DLD1 (cell line): ENCODE results near the gene PTAR1.

Experiments
- in situ Hi-C: cut with HindIII; loops from 2 replicates; pipeline ENCODE4 v1.10.0; 2017; ENCODE audit warnings: low sequenced_read_pairs

PTAR1 gene

DNA sequence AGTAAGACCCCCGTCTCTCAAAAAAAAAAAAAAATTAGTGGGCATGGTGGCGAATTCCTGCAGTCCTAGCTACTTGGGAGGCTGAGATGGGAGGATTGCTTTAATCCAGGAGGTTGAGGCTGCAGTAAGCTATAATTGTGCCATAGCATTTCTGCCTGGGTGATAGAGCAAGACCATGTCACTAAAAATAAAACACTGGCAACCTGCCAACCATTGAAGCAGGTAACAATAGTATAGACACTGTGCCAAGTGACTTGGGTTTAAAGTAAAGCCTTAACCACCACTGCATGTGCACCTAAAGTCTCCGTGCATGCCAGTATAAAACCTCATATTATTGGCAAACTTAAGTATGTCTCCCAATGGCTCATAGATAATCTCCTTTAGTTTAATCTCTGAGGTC, 84.2 kb downstream of the PTAR1 start:
- in situ Hi-C loops = no loop called here

DNA sequence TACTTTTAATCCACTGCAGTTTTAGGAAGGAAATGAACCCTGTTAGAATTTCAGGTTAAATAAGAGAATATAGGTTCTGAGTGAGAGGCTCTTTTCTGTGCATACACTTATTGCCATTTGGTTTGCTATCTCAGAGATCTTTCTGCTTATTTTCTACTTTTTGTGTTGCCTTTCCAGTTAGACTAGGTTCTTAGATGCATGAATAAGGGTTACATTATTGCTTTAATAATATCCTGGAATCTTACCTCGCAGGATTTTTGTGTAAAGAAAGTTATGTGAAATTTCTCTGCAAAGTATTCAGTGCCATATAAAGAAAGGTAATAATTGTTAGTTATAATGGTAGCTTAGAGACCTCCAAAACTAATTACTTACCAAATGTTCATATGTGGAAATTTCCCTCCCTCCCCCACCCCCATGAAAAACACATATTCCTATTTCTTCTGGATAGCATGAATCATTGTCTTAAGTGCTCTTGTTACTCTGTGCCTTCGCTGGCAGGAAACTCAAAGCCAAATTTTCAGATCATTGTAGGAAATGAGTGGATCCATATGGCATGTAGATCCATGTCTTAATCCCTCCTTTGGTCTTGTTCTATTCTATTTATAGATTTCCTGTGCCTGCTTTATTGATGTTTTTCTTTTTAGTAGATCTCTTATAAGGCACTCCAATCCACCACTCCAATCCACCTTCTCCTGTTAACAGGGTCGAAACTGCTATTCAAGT, 84.9 kb downstream of the PTAR1 start:
- in situ Hi-C loops = no loop called here

DNA sequence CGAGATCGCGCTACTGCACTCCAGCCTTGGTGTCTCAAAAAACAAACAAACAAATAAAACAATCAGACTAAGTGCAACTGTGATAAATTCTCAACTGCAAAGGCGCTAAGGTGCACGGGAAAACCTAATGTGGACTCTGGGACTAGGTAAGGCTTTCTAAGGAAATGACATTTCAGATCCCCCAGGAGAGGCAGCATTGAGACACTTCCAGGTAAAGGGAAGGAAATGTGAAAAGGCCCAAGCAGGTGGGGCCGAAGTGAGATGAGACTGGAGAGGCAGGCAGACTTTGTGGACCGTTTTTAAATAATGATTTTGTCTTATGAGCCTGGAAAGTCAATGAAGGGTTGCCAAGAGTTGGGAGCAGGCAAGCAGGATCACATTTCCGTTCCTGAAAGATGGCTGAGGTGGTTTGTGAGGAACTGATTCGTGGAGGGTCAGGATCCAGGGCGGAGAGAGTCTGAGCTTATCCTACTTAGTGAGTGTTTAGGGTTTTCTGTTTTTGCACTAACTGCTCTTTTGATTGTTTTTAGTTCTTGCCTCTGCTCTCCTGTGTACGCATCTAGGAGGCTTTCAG, 85.6 kb downstream of the PTAR1 start:
- in situ Hi-C loops = no loop called here

DNA sequence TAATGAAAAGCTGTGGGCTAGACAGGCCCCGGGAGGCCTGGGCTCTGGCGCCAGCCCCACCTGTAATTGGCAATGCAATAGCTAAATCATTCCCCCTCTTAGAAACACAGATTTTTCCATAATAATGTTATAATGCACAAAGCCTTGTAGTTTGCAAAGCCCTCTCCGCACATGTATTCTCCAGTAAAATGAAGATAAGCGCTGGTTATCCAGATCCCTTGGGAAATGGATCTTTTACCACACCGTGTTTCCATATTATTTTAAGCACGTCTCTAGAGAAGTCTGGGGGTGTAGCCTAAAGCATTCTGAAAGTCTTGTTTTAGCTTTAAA, 86.5 kb downstream of the PTAR1 start:
- in situ Hi-C loops = no loop called here

DNA sequence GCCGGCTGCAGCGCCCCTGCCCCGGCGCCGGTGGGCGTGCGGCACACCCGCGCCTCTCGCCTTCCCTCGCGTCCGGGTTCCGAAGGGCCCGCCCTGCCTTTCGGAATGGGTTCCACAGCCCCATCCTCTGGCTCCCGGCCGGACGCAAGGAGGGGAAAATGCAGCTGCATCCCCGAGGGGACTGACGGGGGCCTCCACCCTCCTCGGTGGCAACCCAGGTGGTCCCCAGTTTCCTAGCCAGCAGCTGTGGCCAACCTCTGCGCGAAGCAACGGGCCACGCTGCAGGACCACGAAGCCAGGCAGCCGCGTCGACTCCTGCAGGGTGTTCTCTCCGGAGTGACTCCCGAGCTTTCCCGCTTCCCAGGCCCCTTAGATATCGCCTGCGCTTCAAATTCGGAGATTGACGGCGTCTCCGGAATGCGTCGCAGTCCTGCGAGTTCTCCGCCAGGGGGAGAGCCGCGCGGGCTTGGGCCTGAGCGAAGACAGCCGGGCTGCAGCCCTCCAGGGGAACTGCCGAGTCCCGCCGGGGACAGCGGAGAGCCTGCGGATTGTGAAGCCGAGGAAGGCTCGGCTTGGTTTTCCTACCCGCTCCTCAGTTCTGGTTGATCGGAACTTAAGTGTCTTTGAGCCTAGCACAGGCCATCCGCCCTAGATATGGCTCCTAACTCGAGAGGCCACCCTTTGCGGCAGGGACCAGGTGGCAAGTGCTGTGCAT, 87.1 kb downstream of the PTAR1 start:
- in situ Hi-C loops = no loop called here

DNA sequence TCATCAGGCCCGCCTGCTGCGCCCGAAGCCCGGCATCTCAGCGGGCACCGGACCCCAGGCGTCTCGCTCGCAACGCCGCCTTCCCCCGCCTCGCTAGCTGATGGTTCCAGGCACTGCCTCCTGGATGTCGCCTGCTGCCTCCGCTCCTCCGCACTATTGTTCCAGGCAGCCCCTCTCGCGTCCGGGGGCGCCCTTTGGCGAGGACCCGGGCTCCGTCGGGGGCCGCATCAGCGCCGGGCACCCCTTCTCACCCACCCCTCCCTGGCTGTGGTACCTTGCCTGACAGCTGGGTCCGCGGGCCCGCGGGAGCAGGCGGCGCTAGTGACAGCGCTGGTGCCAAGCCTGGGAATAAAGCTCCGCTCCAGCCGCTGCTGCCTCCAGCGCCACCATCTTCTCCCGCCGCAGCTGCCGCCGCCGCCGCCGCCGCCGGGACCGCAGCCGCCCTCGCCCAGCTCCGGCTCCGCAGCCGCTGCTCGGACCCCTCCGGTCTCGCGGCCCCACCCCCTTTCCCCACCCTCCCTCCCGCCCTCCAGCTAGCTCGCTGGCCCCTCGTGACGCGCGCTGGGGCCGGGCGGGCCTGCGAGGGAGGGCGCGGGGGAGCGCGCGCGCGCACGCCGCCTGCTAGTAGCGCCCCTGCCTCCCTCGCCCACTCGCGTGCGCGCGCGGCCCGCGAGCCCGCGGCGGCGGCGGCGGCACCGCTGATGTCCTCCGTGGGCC, 87.8 kb downstream of the PTAR1 start, which contains the start of gene APBA1:
Gene APBA1 (minus strand): TSS at position 493 of the 717 bp plus-strand sequence.
- in situ Hi-C loops = no loop called here

DNA sequence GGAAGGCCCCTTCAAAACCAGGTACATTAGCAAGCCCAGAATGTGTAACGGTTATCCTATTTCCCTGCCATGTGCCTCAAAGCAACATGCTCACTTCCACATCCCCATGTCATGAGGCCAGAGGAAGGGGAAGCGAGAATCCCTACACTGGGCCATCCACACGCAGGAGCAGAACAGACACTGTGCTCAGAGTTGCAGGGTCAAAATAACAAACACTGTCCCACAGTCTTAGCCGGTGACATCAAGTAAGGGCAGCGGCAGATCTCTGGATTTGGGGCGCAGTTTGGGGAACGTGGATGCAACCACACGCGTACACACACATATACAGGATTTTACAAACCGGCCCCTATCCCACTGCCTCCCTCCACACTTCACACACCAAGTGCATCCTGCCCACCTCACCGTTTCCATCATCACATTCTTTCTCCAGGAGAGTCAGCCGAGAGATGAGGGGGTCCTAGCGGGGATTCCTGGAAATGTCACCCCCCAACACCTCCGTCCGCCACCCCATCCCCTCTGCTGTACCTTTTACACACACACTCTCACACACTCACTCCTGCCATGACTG, 88.4 kb downstream of the PTAR1 start:
- in situ Hi-C loops = no loop called here

DNA sequence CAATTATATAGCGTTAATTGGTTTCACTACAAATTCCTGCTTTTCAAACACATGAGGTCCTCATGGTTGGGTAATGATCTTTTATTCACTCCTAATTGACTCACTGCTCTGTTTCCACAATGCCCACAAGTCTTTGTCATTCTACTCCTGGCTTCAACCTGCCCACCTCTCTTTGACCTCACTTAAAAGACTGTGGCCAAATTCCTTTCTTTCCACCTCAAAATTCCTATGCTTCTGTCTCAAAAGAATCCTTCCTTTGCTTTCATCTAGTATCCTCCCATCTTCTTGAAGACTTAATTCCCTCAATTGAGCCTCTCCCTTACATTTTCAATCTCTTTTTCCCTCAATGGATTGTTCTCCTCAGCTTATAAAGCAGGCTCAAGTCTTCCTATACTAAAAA, 92.5 kb downstream of the PTAR1 start:
- in situ Hi-C loops = no loop called here

DNA sequence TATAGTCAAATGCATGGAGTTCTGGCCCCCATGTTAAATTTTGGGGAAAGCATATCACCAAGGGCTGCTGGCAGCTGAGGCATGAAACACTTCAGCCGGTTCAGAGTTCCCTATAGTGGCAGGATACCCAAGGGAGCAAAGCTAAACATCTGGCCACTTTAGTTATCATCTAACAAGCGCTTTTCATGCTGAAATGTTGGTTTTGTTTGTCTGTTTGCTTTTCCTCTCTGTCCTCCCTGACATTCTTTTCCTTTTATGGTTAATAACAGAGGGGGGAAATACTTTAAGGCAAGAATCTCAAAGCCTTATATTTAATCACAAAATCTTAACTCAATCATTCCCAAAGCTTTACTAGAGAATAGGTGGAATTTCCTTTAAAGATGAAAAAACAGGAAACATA, 99.5 kb downstream of the PTAR1 start:
- in situ Hi-C loops = no loop called here
